Measurements from ENCODE around the gene DDO.

DDO gene

GRCh38 chr6:110419028-110419739 is 3.8 kb upstream of the DDO start:
- no peak for DNase-seq

- DNase-seq = no peak
These were observed 3.2 kb upstream of the DDO start for GRCh38 chr6:110418594-110418993.

GRCh38 chr6:110414669-110415068 is 706 bp downstream of the DDO start:
- DNase-seq = no peak

GRCh38 chr6:110412360-110412759 is 3.0 kb downstream of the DDO start:
- no peak for DNase-seq

GRCh38 chr6:110410511-110410910 is 4.9 kb downstream of the DDO start:
- no peak for DNase-seq

- no peak for DNase-seq
These were observed 5.6 kb downstream of the DDO start for GRCh38 chr6:110409794-110410193.

- peak; percentile 7 for DNase-seq
These were observed 6.5 kb downstream of the DDO start for GRCh38 chr6:110408901-110409300.

- no peak for DNase-seq
These were observed 10.8 kb downstream of the DDO start for GRCh38 chr6:110404607-110405006.

GRCh38 chr6:110401585-110402176 is 13.7 kb downstream of the DDO start:
- DNase-seq = no peak

- DNase-seq = no peak
These were observed 15.2 kb downstream of the DDO start for GRCh38 chr6:110400208-110400607.

GRCh38 chr6:110399219-110400071 is 15.9 kb downstream of the DDO start:
- DNase-seq = no peak

GRCh38 chr6:110398778-110399177 is 16.6 kb downstream of the DDO start:
- DNase-seq = no peak

- no peak for DNase-seq
These were observed 20.2 kb downstream of the DDO start for GRCh38 chr6:110395221-110395620.

- DNase-seq = no peak
These were observed 21.0 kb downstream of the DDO start for GRCh38 chr6:110394409-110394808.

GRCh38 chr6:110392727-110393126 is 22.6 kb downstream of the DDO start:
- DNase-seq = no peak

- no peak for DNase-seq
These were observed 25.0 kb downstream of the DDO start for GRCh38 chr6:110390404-110390803.

GRCh38 chr6:110389689-110390382 is 25.5 kb downstream of the DDO start:
- no peak for DNase-seq

GRCh38 chr6:110387986-110388385 is 27.4 kb downstream of the DDO start:
- peak; percentile 17 for DNase-seq

- DNase-seq = no peak
These were observed 29.9 kb downstream of the DDO start for GRCh38 chr6:110385458-110385863.

- DNase-seq = no peak
These were observed 36.8 kb downstream of the DDO start for GRCh38 chr6:110378552-110378951.

- DNase-seq = no peak
These were observed 46.3 kb downstream of the DDO start for GRCh38 chr6:110369066-110369465.

- DNase-seq = no peak
These were observed 47.1 kb downstream of the DDO start for GRCh38 chr6:110368284-110368683.

GRCh38 chr6:110367825-110368224 is 47.5 kb downstream of the DDO start:
- no peak for DNase-seq
